HTR-8/SVneo (cell line): Measurements from ENCODE around the gene GLI2.

Experiments used
- DNase-seq: peaks from one replicate; pipeline ENCODE4 v3.0.0; 2011; ENCODE audit warnings: low spot score, mixed read lengths; ENCODE audit not compliant: insufficient read length
- FAIRE-seq: peaks from 2 replicates; lab custom pipeline; 2011; peaks lifted over from hg19 to GRCh38; lab: Jason Lieb, UNC

GLI2 gene

GRCh38 chr2:120783371-120783791, 47.7 kb downstream of the GLI2 start:
- FAIRE-seq, result no peak
- DNase-seq, result no peak

DNA sequence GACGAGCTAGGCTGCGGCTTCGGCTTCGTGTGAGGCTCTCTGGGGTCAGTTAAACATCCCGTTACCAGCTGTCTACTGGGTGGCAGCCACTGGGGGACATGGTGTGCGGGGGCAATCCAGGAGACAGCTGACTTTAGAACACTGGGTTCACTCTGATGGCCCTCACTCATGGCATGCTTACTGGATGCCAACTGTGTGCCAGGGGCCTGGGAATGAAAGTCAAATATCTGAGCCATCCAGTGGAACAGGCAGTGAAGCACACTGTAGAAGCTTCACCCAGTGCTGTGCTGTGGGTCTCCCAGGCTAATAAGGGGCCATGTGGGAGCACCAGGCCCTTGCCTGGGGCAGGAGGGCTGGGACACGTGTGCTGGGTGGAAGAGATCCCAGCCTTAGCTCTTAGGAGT, 48.3 kb downstream of the GLI2 start:
- DNase-seq (no peak), FAIRE-seq (no peak)
